22Rv1 (cell line): Measurements from ENCODE around the gene TRNT1.

Source experiments
- ZFX ChIP-seq: fragments of 450-650 bp; IDR thresholded peaks from 2 replicates; pipeline ENCODE4 v1.6.1; 2017; ENCODE audit warnings: antibody characterized with exemption, borderline replicate concordance
- TF ChIP-seq, protein P1 (sequence below): fragments of 450-650 bp; IDR thresholded peaks from 2 replicates; pipeline ENCODE4 v1.5.1; 2017; ENCODE audit warnings: mild to moderate bottlenecking

- TF ChIP-seq, protein P1, sequence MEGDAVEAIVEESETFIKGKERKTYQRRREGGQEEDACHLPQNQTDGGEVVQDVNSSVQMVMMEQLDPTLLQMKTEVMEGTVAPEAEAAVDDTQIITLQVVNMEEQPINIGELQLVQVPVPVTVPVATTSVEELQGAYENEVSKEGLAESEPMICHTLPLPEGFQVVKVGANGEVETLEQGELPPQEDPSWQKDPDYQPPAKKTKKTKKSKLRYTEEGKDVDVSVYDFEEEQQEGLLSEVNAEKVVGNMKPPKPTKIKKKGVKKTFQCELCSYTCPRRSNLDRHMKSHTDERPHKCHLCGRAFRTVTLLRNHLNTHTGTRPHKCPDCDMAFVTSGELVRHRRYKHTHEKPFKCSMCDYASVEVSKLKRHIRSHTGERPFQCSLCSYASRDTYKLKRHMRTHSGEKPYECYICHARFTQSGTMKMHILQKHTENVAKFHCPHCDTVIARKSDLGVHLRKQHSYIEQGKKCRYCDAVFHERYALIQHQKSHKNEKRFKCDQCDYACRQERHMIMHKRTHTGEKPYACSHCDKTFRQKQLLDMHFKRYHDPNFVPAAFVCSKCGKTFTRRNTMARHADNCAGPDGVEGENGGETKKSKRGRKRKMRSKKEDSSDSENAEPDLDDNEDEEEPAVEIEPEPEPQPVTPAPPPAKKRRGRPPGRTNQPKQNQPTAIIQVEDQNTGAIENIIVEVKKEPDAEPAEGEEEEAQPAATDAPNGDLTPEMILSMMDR: no peak
- TF ChIP-seq ZFX: no peak
Measured at GRCh38 chr3:3189961-3190360, 63.2 kb downstream of the TRNT1 start.
